GM21619 (cell line): ENCODE measurements around the gene PRRX2.

Experiments
- ATAC-seq: cut with Tn5 transposase; IDR thresholded peaks from one replicate; pipeline ENCODE4 v1.9.1; 2021; ENCODE audit not compliant: unreplicated experiment

PRRX2 gene

GRCh38 chr9:129676975-129677374, 11.5 kb downstream of the PRRX2 start:
- ATAC-seq, result no peak

- ATAC-seq, result no peak
Measured at GRCh38 chr9:129677456-129677855, 12.0 kb downstream of the PRRX2 start.

GRCh38 chr9:129678844-129679243, 13.4 kb downstream of the PRRX2 start:
- ATAC-seq, result no peak

GRCh38 chr9:129679537-129679936, 14.1 kb downstream of the PRRX2 start:
- ATAC-seq, result no peak

- ATAC-seq, result no peak
Measured at GRCh38 chr9:129681924-129682323, 16.5 kb downstream of the PRRX2 start.

GRCh38 chr9:129682381-129682780, 16.9 kb downstream of the PRRX2 start:
- ATAC-seq, result no peak

- ATAC-seq, result no peak
Measured at GRCh38 chr9:129685220-129685932, 19.9 kb downstream of the PRRX2 start.

GRCh38 chr9:129685933-129686259, 20.4 kb downstream of the PRRX2 start:
- ATAC-seq, result no peak

- no peak for ATAC-seq
Measured at GRCh38 chr9:129686736-129687135, 21.3 kb downstream of the PRRX2 start.

- no peak for ATAC-seq
Measured at GRCh38 chr9:129687391-129687790, 21.9 kb downstream of the PRRX2 start.

GRCh38 chr9:129688285-129689043, 23.0 kb downstream of the PRRX2 start:
- ATAC-seq, result no peak

GRCh38 chr9:129692534-129692933, 27.1 kb downstream of the PRRX2 start:
- no peak for ATAC-seq

- ATAC-seq, result no peak
Measured at GRCh38 chr9:129693741-129694140, 28.3 kb downstream of the PRRX2 start.

GRCh38 chr9:129694243-129694646, 28.8 kb downstream of the PRRX2 start:
- no peak for ATAC-seq

GRCh38 chr9:129695870-129696269, 30.4 kb downstream of the PRRX2 start:
- no peak for ATAC-seq

GRCh38 chr9:129696944-129697655, 31.7 kb downstream of the PRRX2 start:
- ATAC-seq, result no peak

GRCh38 chr9:129697656-129698253, 32.3 kb downstream of the PRRX2 start:
- ATAC-seq, result no peak

GRCh38 chr9:129698254-129698757, 32.9 kb downstream of the PRRX2 start:
- no peak for ATAC-seq

GRCh38 chr9:129701054-129701453, 35.6 kb downstream of the PRRX2 start:
- ATAC-seq, result no peak

- no peak for ATAC-seq
Measured at GRCh38 chr9:129701549-129701948, 36.1 kb downstream of the PRRX2 start.
